ENCODE results near the gene OTP.
"Not testable (repeated sequence)": the region's sequence is repeated elsewhere in the genome, so short reads cannot be mapped to it uniquely, and the experiment has no call there.

Gene OTP

DNA sequence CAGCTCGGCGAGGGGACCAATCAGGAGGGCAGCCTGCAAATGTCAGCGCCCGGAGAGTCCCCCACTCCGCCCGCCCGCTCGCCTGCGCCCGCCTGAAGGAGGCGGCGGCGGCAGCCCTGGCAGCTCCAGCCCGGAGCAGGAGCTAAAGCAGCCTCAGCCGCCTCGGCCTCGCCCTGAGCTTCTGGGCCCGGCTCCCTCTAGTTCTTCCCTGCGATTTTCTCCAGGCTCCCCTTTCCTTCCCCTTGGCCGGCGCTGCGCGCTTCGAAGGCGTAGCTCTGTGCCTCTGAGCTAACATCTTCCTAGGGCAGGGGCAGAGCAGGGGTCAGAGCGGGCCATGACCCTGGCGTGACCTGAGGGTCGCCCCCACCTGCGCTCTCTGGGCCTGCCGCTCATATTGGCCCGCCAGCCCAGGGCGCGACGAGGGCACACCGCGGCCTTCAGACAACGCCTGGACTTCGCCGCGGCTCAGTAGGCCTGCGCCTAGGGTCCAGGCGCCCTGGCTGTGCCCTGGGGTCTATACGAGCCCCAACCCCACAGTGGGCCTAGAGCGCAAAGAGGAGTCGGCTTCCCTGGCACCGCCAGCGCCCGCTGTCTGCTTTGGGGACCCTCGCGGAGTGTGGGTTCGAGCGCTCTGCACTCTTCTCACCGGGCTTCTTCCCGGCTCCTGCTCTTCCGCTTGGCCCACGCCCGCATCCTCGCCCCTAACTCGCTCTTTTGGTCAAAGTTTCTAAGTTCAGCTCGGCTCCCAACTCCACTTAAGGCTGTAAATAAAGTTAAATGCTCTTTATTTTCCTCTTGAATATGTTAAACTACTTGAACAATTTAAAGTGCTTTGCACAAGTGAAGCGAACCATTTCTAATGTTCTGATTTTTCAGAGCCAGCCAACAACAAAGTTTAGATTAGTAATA, 504 bp upstream of the OTP start:
- DNase-seq, result no peak

DNA sequence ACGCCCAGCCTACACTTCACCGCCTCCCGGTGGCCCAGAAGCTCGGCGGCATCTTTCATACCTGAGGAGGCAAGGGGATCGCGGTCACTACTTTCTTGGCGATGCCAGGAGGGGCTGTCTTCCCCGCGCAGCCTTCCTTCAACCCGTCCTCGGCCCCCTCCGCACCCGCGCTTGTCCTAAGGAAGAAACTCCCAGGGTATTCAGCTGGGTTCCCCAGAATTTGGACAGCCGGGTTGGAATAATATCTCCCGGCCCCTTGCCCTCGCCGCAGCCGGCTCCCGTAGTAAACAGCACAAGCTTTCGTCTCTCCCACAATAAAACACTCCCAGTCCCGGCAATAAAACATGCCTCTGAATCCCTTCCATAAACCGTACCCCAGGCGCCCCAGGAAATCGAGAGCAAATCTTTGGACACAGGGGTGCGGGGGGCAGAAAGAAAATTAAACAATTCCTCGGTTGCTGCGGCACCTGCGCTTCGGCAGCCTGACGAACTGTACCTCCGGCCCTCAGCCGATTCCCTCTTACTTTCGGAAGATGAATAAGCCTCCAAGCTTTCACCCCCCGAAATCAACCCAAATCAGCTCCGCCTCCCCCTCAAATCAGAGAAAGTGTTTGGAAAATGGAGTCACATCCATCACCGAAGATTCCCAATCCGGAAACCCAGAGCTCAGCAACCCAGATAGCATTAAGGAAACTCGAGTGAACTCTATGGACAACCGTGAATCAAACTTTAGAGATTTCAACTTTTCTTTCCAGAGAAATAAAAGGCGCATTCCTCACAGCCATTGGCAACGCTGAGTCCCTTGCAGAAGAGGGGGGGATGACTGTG, 1.1 kb downstream of the OTP start:
- DNase-seq, result no peak

DNA sequence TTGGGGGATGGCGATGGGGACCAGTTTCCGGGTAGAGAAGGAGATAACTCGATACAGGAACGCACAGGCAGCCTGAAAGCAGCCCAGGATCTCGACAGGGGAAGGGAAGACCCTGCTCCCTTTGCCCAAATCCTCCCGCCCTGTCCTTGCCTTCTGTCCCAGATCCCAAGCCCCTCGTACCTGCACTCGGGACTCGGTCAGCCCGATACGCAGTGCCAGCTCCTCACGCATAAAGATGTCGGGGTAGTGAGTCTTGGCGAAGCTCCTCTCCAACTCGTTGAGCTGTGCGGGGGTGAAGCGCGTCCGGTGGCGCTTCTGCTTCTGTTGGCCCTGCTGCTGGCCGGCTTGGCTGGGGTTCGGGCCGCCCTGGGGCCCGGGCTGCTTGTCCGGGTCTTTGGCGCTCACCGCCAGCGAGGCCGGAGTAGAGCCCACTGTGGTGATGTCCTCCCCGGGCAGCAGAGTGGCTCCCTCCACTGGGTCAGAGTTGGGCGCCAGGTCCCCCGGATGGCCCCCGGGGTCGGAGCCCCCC, 1.8 kb downstream of the OTP start:
- no peak for DNase-seq

DNA sequence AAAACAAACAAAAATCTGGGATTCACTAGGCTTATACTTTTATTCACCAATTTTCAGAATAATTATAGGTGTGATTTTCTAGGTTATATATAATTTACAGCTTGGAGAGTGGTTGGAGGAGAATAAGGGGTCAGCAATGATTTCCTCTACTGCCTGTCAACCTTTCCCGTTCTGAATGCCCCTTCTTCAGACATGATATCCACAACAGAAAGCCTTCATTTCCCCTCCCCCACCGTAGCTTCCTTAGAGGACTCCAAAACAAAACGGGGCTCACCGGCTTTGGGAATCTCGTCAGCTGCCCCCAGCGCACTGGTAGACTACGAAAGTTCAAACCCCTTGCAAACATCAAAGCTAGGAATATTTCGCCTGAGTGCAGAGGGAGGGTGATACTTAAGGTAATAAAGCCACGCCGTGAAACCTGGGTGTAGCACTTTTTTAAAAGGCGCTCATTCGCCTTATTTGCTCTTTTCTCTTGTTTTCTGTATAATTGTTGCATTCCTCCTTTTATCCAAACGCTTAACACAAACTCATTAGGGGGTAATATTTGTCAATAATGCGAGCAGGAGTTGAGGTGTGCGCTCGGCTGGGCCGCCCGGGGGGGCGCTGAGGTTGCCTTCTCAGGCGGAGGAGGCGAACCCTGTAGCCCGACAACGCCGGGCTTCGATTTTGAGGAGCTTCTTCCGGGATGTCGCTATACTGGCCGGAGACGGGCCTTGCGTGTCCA, 2.4 kb downstream of the OTP start:
- DNase-seq, result no peak

DNA sequence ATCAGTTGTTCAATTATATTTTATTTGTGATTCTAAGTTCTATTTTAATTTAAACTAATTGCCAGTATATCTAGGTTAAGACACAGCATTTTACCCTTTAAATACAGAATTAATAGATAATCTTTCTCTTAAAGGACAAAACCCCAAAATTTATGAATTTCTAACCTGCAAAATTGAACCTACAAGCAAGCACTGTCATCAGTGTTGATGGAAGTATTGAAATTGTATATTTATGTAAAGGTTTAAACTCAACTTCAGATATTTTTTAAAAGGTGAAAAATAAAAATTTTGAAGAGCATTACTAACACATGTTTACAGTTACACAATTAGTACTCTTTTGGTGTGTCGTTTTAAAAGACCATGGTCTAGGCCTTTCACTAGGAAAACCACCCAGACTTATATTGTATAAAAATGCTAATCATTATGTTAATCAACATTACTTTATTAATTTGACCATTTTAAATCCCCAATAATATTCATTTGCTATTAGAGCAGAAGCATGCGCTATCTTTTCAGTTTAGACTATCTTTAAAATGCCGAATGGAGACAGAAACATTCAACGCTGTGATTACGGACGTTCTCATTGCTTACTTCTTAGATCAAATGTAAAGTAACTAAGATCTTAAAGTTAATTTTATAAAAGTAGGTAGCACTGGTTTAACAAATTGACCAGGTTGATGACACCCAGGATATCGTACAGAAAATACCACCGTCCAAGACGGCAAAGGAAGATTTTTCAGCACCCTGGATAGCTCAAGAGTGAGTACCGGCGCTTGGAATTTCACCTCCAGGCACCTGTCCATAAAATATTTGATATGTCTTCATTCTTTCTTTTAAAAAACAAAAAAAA, 3.2 kb downstream of the OTP start:
- DNase-seq, result no peak

DNA sequence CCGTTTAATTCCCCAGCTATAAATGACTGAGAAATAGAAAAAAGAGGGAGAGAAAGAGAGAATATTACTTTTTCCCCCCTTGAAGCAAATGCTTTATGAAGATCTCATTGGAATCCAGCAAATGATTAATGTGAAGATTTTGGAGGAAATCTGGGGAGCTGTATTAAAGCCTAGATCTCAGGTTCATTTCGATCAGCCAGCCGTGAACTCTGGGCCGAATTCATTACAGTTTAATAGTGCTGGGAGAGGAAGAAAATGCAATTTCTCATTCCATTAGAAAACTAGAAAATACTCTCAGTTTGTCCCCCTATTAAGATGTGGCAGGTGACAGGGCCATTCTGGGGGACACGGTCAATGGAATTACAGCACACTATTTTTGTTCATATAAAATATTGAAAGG, 4.8 kb downstream of the OTP start:
- no peak for DNase-seq

DNA sequence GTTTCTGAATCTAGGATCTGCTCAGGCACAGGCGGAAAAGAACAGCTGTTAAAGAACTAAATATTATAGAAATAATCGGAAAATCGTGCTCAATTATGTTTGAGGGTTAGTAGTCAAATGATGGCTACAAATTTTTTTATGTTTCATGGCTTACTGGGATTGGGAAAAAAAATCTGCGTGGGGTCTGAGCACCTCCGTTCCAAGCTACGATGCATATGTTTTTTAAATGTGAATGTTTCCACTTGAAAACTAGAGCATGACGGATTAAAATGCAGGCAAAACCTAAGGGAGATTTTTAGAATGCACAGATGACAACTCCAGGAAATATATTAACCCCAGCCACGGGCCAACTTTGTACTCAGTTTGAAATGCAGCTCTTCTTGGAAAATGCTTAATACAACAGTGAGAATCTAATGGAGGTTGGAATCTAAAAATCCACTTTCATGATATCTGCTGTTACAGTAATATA, 5.3 kb downstream of the OTP start:
- no peak for DNase-seq

DNA sequence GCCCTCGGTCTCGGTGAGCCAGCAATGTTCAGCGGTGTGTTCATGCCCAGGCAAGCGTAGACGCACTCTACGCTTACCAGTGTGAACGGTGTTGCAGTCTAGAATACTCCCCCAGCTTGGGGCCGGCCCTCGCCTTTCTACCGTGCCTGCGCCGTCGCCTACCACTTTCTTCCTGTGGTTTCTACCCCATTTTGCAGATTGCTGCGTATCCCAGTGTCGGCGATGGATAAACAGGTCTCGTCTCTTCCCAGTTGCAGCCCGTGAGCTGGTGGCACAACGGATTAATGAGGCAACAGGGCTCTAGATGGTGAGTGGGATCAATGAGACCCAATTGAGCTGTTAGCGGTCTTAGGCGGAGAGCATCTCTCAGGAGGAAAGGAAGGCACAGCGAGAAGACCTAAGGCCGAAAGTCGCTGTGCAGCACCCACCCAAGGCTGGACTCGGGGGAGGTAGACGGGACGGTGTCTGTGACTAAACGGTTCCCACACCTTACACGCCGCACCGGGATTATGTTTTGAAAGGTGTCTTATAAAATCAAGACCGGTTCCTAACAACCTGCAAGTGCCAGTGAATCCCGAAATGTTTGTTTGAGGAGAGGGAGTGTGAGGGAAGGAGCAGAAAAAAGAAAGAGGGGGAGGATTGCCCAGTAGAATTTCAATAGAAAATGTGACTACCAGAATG, 5.8 kb downstream of the OTP start:
- no peak for DNase-seq

DNA sequence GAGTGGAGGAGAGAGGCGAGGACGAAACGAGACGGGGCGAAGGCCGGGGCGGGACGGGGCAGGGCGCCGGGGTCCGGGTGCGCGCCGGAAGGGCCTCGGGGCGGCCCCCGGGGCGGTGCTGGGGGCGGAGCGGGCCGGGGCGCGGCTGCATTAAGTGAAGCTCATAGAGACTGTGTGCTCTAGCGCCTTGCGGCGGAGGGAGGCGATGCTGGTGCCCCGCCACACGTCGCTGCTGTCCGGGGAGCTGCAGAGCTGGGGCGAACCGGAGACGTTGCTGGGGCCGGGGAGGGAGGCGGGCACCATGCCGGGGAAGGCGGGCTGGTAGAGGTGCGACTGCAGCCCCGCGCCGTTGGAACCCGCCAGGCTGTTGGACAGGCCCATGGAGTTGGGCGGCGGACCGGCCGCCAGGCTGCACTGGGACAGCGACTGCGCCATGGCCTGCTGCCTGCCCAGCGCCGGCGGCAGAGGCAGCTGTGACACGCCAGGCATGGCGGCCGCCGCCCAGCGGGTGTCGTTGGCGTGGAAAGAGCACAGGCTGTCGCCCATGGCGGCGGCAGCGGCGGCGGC, 8.3 kb downstream of the OTP start:
- DNase-seq, result peak; percentile 32

DNA sequence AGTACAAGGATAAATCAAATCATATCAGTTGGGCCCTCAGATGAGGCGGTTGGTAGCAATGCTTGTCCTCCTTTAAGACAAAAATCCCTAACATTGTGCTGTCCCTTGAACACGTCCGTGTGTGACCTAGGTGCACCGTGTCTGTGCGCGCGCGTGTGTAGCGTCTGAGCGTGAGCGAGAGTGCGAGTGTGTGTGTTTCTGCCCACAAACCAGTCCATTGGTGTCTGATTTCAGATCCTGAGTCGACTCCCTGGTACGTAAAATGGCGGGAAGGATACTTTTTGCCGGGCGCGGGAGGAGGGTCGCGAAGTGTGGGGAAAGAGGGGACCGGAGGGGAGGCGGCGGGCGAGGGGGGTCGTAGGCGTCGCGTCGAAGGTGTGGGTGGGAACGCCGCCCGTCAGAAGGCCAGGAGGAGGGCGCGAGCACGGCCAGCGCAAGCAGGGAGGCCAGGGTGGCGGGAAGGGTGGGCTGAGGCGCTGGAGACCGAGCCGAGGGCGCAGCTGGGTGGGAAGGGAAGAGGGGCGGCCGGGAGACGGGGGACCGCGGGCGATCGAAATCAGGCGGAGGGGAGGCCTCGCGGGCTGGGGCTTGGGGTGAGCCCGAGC, 8.9 kb downstream of the OTP start:
- DNase-seq, result no peak

DNA sequence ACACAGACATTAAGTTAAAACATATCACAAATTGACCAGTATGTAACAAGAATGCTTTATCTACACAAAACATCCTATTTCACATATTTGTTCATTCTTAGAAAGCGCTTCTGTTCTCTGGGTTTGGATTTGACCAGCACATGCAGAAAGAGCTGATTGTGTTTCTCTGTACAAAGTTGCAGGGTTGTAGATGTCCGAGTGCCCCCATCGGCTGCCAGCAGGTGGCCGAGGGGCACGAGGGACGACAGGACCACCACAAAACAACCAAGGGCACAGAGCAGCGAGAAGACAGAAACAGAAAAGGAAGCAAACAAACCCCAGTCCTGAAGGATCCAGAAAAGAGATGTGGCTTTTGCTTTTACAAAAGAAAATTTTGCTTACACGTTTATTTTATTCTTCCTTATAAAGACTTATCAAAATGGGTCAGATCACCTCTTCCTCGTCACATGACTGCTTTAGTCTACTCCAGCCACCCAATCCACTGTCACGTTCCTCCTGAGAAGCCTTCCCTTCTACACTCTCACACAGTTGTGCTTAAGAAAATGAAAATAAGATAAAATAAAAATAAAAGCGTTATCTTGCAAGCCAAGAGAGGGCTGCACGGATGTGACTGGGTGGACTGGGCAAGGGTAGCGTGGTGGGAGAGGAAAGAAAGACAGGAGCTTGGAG, 9.5 kb downstream of the OTP start:
- no peak for DNase-seq

DNA sequence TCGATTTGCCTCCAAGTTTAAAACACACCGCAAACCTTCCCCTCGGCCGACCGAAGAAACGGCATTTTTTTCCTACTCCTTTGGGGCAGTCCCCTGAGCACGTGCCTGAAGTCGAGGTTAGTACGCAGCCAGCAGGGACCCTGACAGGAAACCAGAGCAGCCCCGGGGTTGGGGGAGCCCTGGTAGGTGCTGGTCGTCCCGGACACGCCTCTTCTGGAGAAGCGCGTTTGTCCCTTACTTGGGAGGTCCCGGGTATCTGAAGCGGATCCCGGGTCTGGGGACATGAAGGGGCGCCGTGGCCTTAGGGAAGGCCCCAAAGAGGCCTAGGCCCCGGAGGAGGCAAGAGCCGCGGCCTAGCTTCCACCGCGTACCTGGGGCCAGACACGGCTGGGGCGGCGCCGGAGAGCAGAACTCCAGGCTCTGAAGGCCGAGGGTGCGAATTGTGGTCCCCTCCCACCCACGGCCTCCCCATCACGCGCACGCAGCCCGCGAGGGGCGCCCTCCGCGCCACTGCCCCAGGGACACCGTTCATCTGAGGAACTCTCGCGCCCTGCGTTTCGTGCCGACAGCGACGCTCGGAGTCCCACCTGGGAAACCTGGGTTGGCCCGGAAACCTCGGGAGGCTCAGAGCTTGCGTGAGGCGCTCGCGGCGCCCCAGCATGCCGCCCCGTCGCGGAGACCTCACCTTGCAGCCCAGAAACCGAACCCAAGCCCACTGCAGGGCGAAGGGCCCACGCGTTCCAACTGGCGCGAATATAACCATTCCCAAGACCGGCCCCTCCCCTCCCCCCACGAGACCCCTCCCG, 10.4 kb downstream of the OTP start:
- no peak for DNase-seq

DNA sequence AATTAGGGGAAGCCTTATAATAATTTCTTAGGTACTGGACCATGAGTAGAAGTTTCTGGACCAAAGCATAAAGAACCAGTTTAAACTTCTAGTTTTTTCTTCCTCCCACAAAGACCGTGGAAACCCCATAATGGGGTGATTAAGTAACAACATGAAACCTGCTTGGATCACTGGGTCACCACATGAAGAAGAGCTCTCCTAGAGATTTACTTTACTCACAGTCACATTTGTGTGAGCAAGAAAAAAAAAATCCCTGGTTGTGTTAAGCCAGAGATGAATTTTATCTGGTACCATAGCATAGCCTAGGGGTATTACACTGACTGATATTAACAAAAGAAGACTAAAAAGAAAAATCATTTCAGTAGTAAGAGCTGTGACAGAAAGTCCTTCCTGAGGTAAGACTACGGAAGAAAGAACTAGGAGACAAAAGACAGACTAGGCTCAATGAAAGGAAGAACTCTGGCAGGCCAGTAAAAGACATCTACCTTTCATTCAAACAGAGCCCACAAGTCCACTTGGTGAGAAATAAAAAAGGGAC, 15.2 kb downstream of the OTP start:
- DNase-seq, result no peak

DNA sequence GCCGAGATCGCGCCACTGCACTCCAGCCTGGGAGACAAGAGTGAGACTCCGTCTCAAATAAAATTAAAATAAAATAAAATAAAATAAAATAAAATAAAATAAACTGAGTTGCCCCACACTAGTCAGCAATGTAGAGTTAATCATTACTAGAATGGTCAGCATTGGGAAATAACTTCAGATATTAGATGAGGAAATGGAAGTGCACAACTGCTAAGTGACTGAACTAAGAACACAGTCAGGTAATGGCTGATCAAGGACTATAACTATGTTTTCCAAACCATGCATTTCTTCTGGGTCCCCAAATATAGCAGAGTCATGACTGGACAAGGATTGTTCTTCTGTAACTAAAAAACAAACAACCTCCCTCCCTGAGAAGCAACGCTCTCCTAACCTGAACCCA, 17.1 kb downstream of the OTP start:
- no peak for DNase-seq

DNA sequence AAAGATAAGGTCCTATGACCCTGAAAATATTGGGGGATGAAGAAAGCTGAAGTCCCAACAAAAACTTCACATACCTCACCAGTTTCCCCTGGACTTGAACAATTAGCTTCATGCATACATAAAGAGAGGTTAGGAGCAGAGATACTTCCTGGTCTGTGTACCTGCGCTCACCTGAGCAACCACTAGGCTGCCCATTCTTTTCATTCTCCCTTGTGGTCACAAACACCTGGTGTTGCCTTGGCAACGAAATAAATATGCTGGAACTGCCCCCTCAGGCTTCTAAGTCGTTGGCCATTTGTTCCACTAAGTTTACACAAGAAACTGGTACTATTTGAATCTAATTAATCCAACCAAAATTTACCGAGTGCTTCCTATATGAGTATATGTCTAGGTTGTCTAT, 18.1 kb downstream of the OTP start:
- no peak for DNase-seq

DNA sequence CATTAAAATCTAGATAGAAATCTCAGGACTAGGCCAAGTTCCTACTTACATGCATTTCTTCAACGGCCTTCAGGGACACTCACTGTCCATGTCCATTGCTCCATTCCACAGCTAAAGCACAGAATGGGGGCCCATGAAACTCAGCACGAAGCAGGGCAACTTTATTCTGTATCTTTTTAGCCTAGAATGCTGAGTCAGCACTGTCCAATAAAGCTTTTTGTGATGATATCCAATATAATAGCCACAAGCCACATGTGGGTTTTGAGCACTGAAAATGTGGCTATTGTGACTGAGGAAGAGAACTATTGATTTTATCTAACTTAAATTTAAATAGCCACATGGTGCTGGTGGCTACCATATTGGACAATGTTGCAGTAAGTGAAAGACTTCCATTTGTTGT, 21.6 kb downstream of the OTP start:
- DNase-seq, result no peak

DNA sequence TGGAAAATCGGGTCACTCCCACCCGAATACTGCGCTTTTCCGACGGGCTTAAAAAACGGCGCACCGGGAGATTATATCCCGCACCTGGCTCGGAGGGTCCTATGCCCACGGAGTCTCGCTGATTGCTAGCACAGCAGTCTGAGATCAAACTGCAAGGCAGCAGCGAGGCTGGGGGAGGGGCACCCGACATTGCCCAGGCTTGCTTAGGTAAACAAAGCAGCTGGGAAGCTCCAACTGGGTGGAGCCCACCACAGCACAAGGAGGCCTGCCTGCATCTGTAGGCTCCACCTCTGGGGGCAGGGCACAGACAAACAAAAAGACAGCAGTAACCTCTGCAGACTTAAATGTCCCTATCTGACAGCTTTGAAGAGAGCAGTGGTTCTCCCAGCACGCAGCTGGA, 29.6 kb downstream of the OTP start:
- DNase-seq, result not testable (repeated sequence)

DNA sequence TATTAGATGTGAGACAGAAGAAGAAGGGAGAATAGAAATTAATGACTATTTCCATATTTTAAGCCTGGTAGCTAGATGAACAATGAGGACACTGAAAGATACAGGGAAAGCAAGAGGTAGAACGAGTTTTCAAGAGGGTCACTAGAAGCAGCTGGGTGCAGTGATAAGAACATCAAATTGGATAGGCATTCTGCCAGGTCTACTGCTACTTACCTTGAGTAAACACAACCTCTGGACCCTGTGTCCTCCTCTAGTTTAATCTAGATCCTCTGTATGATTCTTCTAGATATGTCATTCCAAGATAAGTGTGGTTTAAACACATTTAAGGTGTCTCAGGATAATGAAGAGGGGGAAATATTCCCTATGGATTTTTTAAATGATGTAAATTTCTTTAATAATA, 31.2 kb downstream of the OTP start:
- DNase-seq, result no peak

DNA sequence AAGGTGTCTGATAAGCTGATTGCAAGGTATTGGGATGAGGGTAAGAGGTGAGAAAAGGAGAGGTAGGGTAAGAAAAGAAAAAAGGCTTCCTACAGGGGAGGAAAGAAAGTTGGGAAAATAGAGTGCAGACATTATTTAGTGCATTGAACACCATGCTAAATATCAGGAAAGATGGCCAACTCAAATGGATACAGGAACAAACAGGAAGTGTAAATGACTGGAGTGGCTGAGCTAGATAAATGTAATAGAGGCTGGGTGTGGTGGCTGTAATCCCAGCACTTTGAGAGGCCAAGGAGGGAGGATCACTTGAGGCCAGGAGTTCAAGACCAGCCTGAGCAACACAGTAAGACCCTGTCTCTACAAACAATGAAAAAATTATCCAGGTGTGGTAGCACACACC, 32.2 kb downstream of the OTP start:
- no peak for DNase-seq

Data from CD4-positive, alpha-beta T cell treated with Interleukin-4 for 1 hour (primary cell).